HEK293T (cell line): ENCODE results near the gene STK38.

Source experiments
- CTCF ChIA-PET: fragments of 350-600 bp; formaldehyde crosslinking; extraction: SDS; loops from one replicate; lab custom pipeline; 2021; ENCODE audit warnings: antibody characterized with exemption, inconsistent platforms; lab: Yijun Ruan, JAX
- POLR2A ChIA-PET: fragments of 350-600 bp; formaldehyde crosslinking; extraction: SDS; loops from one replicate; lab custom pipeline; 2020; ENCODE audit warnings: antibody characterized with exemption, inconsistent platforms; lab: Yijun Ruan, JAX
- DNase-seq: peaks from one replicate; pipeline ENCODE4 v3.0.0; 2012; ENCODE audit warnings: mixed read lengths; ENCODE audit errors: extremely low spot score
- ARNT ChIP-seq: fragments of 450-650 bp; IDR thresholded peaks from 2 replicates; pipeline ENCODE4 v1.6.1; 2017; ENCODE audit warnings: mild to moderate bottlenecking
- BHLHE40 ChIP-seq: fragments of 450-650 bp; IDR thresholded peaks from 2 replicates; pipeline ENCODE4 v1.6.1; 2016; ENCODE audit warnings: mild to moderate bottlenecking, moderate library complexity, borderline replicate concordance
- CTBP1 ChIP-seq: fragments of 450-650 bp; IDR thresholded peaks from 2 replicates; pipeline ENCODE4 v1.6.1; 2016; ENCODE audit warnings: borderline replicate concordance
- ELF4 ChIP-seq: fragments of 450-650 bp; IDR thresholded peaks from 2 replicates; pipeline ENCODE4 v1.6.1; 2017; ENCODE audit warnings: antibody characterized with exemption
- FOXA1 ChIP-seq: fragments of 450-650 bp; IDR thresholded peaks from 2 replicates; pipeline ENCODE4 v1.6.1; 2016; ENCODE audit warnings: mild to moderate bottlenecking
- FOXK2 ChIP-seq: fragments of 450-650 bp; IDR thresholded peaks from 2 replicates; pipeline ENCODE4 v1.6.1; 2016; ENCODE audit warnings: mild to moderate bottlenecking
- FOXM1 ChIP-seq: fragments of 450-650 bp; IDR thresholded peaks from 2 replicates; pipeline ENCODE4 v1.6.1; 2017; ENCODE audit warnings: mild to moderate bottlenecking, borderline replicate concordance
- HDGF ChIP-seq: fragments of 450-650 bp; IDR thresholded peaks from 2 replicates; pipeline ENCODE4 v1.6.1; 2017; ENCODE audit warnings: antibody characterized with exemption, borderline replicate concordance
- L3MBTL2 ChIP-seq: fragments of 450-650 bp; conservative IDR thresholded peaks from 2 replicates; pipeline ENCODE4 v1.6.1; 2016; ENCODE audit warnings: mild to moderate bottlenecking
- LEF1 ChIP-seq: fragments of 450-650 bp; IDR thresholded peaks from 2 replicates; pipeline ENCODE4 v1.6.1; 2017; ENCODE audit warnings: mild to moderate bottlenecking, borderline replicate concordance
- NFRKB ChIP-seq: fragments of 450-650 bp; IDR thresholded peaks from 2 replicates; pipeline ENCODE4 v1.6.1; 2016; ENCODE audit warnings: mild to moderate bottlenecking, moderate library complexity
- SP1 ChIP-seq: fragments of 450-650 bp; IDR thresholded peaks from 2 replicates; pipeline ENCODE4 v1.6.1; 2017
- SUZ12 ChIP-seq: fragments of 450-650 bp; IDR thresholded peaks from 2 replicates; pipeline ENCODE4 v1.6.1; 2016; ENCODE audit warnings: mild to moderate bottlenecking
- TARDBP ChIP-seq: fragments of 450-650 bp; IDR thresholded peaks from 2 replicates; pipeline ENCODE4 v1.6.1; 2016
- ZNF384 ChIP-seq: fragments of 450-650 bp; IDR thresholded peaks from 2 replicates; pipeline ENCODE4 v1.6.1; 2016
- TF ChIP-seq, protein P1 (sequence below): fragments of 450-650 bp; IDR thresholded peaks from 2 replicates; pipeline ENCODE4 v1.6.1; 2016

STK38 gene

DNA sequence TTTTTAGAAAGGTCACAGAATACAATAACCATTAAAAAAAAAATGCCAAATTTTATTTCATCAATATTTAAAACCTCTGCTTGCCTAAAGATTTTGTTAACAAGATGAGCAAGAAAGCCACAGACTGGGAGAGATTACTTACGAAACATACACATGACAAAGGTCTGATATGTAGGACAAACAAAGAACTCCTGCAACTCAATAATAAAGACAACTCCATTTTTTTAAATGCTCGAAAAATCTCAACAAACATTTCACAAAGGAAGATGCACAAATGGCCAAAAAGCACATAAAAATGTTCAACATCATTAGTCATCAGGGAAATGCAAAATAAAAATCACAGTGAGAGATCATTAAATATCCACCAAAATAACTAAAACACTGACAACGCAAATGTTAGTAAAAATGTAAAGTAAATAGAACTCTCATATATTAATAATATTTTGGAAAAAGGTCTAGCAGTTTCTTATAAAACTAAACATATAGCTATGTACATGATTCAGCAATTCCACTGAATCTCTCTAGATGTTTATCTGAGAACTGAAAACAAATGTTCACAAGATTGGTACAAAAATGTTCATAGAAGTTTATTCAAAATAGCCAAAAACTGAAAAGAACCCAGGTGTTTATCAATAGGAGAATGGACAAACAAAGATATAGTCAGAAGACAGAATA, 10.3 kb downstream of the STK38 start:
- no peak for DNase-seq
- ChIA-PET POLR2A (no interaction called here), CTCF (no interaction called here)
- no peak for TF ChIP-seq SUZ12
- TF ChIP-seq FOXM1, result no peak
- no peak for TF ChIP-seq TARDBP

DNA sequence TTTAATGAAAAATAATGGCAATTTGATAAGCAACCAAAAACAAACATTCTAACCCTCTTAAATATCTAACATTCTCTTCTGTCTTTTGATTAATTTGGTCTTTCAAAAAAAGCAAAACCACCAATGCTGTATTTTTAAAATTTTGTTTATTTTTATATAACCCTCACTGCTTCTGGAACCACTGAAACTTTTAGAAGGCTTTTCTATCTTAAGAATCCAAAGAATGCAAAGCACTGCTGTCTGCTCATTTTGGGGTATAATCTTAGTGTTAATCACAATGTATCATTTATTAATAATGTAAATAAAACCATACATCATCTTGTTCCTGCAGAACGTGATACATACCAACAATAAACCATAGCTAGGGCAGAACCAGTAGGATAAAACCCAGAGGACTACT, 14.0 kb downstream of the STK38 start:
- no peak for DNase-seq
- CTCF ChIA-PET, result no interaction called here
- no peak for TF ChIP-seq ARNT
- no peak for TF ChIP-seq NFRKB
- TF ChIP-seq ZNF384, result no peak
- no peak for TF ChIP-seq SUZ12
- no peak for TF ChIP-seq L3MBTL2
- no peak for TF ChIP-seq ELF4
- no peak for TF ChIP-seq HDGF
- TF ChIP-seq CTBP1, result no peak
- TF ChIP-seq TARDBP, result no peak
- TF ChIP-seq BHLHE40, result no peak
- TF ChIP-seq, protein P1, sequence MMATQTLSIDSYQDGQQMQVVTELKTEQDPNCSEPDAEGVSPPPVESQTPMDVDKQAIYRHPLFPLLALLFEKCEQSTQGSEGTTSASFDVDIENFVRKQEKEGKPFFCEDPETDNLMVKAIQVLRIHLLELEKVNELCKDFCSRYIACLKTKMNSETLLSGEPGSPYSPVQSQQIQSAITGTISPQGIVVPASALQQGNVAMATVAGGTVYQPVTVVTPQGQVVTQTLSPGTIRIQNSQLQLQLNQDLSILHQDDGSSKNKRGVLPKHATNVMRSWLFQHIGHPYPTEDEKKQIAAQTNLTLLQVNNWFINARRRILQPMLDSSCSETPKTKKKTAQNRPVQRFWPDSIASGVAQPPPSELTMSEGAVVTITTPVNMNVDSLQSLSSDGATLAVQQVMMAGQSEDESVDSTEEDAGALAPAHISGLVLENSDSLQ, result no peak
- POLR2A ChIA-PET, result no interaction called here

DNA sequence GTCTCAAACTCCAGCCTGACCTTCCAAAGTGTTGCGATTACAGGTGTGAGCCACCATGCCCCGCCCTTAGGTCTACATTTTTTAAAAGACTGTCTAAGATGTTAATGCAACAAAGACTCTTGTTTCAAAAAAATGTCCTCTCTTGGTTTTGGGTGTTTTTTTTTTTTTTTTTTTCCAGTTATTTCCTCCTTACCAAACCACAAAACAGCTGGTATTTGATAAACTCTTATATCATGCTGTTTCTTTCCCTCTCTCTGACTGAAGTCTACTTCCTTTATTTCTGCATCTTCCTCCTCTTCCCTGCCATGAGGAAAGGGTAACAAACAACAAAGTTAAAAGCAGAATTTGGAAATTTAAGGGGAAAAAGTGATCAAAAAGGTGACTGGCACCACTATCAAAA, 21.2 kb downstream of the STK38 start:
- ChIA-PET POLR2A (no interaction called here), CTCF (interaction anchor here (0.6 kb wide), 1 partner anchor 14 kb away, joined by 4 read pairs; no protein-coding TSS in a partner anchor)
- DNase-seq, result no peak
- TF ChIP-seq BHLHE40 (no peak), FOXM1 (no peak), L3MBTL2 (no peak), SP1 (no peak), FOXK2 (no peak), CTBP1 (no peak), SUZ12 (no peak), TARDBP (no peak), ARNT (no peak), FOXA1 (no peak), ZNF384 (no peak)
- TF ChIP-seq, protein P1, result no peak

DNA sequence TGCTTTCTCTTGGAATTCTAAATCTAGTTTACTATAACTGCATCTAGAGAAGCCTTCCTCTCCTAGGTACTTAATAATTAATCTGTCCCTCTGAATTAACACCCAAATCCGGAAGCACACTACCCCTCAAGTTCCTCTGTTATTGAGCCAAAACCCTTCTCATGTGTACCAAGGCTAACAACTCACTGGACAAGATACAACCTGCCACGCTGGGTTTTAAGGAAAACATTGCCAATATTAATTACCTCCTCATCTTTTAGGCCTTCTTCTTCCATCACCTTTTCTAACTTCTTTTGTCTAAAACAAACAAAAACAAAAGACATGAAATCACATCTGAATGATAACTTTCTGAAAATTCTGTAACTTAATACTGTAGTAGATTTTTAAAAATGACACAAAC, 21.9 kb downstream of the STK38 start:
- POLR2A ChIA-PET, result no interaction called here
- TF ChIP-seq FOXK2 (no peak), NFRKB (no peak), LEF1 (no peak), SUZ12 (no peak), TARDBP (no peak), FOXA1 (no peak), ELF4 (no peak), FOXM1 (no peak), BHLHE40 (no peak), CTBP1 (no peak)
- CTCF ChIA-PET, result no interaction called here

DNA sequence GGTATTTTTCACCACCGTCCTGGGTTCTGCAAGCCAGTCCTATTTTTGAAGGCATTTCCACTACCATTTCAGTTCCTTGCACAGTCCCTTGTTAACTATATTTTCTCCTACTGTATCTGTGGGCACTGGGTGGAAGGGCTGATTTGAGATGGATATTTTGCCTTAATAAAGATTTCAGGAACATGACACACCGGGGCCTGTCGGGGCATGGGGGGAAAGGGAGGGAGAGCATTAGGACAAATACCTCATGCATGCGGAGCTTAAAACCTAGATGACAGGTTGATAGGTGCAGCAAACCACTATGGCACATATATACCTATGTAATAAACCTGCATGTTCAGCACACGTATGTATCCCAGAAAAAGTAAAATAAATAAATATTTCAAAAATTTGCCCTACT, 22.4 kb downstream of the STK38 start:
- POLR2A ChIA-PET, result no interaction called here
- DNase-seq, result no peak
- CTCF ChIA-PET, result no interaction called here
- TF ChIP-seq FOXA1 (no peak), FOXM1 (no peak), NFRKB (no peak), LEF1 (no peak), ZNF384 (no peak), SUZ12 (no peak), CTBP1 (no peak), SP1 (no peak), TARDBP (no peak), FOXK2 (no peak), BHLHE40 (no peak)
- TF ChIP-seq, protein P1, result no peak

More for the DNA sequence above, 21.9 kb downstream of the STK38 start:
- DNase-seq, result no peak

DNA sequence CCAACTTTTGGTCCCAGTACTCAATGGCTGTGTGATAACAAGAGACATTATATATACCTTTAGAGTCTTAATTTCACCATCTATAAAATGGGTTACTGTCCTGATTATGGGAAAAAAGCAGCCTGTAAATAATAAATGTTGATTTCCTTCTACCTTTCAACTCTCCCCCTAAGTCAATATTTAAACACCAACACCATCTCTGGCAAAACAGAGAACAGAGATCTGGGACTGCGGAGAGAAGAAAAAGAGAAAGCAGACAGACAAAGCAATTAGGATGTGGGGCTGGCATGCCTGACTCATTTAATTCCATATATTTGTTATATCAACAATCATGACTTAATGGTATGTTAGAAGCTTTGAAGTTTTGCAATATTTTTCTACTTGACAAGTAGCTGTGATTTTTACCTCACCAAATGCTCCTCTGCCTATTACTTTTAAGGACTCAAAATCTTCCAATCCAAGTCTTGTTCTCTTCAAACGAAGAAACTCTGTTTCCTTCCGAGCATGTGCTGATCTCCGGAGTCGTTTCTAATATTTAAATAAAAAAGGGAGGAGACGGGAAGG, 23.3 kb downstream of the STK38 start:
- no peak for TF ChIP-seq HDGF
- TF ChIP-seq SP1, result no peak
- TF ChIP-seq ZNF384, result no peak
- TF ChIP-seq LEF1, result no peak
- TF ChIP-seq CTBP1, result no peak
- ChIA-PET POLR2A (no interaction called here), CTCF (no interaction called here)
- DNase-seq, result no peak
